ENCODE data around the gene SLC25A34.
A peak's percentile ranks its signal among the peaks of the same experiment; 100 is the strongest.
"Not testable (repeated sequence)": the region's sequence is repeated elsewhere in the genome, so short reads cannot be mapped to it uniquely, and the experiment has no call there.

SLC25A34 gene

GRCh38 chr1:15736038-15736891, at the start of gene SLC25A34:
TSS of gene SLC25A34 (plus strand) at chr1:15736258. CDS start at chr1:15736486, 228 bp downstream.
- DNase-seq = no peak

DNA sequence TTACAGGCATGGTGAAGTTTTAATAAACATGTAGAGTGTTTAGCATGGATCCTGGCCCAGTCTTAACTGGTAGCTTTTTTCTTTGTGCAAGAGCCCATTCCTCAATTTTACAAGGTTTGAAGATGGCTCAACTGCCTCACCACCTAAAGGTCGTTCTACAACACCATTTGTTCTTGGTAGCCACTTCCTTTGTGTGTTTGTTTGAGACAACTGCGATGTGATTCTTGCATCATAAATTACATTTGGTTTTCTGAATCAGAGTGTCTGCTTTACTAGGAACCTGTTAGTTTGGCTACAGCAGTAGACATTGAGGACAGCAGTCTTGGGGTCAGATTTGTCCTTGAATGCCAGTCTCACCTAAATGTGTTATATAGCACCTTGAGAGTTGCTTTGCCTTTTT, 48.6 kb upstream of the SLC25A34 start:
- no peak for DNase-seq

- no peak for DNase-seq
Observed at GRCh38 chr1:15690317-15690716, 45.7 kb upstream of the SLC25A34 start.

DNA sequence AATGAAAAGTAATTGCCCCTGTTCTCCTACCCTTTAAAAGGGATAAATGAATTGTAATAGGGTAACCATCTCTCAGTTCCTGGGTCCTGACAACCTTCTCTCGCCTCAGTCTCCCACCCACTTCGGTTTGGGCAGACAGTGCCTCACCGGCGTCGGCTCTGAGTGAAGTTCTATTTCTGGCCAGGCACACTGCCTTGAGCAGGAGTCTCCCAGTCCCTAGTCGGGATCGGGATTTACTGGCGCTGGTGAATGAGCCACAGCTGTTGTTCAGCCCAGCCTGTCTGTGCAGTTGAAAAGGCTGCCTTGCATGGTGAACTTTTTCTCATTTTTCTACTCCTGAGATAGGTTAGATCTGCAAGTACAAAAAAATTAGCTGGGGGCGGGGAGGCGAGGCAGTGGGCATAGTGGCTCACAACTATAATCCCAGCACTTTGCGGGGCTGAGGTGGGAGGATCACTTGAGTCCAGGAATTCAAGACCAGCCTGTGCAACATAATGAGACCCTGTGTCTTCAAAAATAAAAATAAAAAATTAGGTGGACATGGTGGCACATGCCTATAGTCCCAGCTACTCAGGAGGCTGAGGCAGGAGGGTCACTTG, 44.5 kb upstream of the SLC25A34 start:
- no peak for DNase-seq

- no peak for DNase-seq
Observed at GRCh38 chr1:15692121-15692682, 43.9 kb upstream of the SLC25A34 start.

DNA sequence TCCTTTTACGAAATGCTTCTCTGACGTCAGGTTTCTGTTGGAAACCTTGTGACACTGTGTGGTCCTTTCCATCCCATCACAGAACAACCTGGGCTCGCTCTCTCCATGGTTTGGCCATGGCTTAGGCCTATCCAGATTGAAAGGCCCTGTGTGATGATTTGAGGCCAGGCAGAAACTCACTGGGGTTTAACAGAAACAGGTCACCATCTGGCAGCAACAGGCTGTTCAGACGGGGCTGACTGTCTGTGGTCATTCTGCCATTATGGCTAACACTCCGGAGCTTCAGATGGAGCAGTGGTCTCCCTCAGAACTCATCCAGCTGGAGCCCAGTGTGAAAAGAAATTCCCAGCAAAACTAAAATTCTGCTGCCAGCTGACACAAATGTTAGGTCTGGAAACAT, 42.7 kb upstream of the SLC25A34 start:
- no peak for DNase-seq

DNA sequence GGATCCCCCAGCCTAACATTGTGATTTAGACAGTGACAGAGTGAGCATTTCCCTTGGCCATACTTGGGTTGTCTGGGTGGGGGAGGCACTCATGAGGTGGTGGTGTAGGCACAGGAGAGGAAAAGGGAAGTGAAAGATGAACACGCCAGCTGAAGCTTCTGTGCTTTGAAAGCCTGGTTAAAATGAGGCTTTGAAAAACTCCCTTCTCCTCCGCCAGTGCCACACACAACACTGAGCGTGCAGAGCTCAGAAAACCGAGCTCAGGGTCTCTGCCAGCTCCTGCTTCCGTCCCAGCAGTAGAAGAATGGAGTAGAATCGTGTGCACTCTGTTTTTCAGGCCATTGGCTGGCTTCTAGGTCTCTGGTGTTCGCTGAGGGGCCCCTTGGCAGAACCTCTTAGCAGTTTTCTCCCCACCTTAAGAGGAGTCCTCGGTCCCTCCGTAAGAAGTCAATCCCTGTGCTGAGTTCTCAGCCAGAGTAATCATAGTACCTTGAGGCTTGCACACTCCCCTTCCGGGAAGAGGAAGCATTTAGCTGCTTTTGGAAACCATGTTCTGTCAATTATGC, 39.0 kb upstream of the SLC25A34 start:
- peak; percentile 48 for DNase-seq

- DNase-seq = no peak
Observed at GRCh38 chr1:15698201-15698600, 37.9 kb upstream of the SLC25A34 start.

GRCh38 chr1:15699321-15699720, 36.7 kb upstream of the SLC25A34 start:
- DNase-seq = not testable (repeated sequence)

- DNase-seq = no peak
Observed at GRCh38 chr1:15700508-15700907, 35.5 kb upstream of the SLC25A34 start.

DNA sequence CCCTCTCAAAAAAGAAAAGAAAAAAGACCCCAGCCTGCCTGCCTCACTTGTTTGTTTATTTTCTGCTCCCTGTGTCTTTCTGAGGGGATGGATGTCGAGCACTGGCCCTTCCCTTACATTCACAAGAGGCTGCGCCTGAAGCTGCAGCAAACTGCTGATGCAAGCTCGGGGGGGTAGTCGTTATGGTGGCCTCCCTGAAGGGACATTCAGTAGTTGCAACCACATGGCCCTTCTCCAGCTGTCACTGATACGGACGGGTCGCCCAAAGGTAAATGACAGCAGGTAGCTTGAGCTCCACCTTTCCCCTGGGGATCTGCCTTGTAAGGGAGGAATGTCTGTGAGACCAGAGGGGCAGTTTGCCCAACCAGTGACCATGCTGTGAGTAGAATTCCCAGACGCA, 34.3 kb upstream of the SLC25A34 start:
- no peak for DNase-seq

DNA sequence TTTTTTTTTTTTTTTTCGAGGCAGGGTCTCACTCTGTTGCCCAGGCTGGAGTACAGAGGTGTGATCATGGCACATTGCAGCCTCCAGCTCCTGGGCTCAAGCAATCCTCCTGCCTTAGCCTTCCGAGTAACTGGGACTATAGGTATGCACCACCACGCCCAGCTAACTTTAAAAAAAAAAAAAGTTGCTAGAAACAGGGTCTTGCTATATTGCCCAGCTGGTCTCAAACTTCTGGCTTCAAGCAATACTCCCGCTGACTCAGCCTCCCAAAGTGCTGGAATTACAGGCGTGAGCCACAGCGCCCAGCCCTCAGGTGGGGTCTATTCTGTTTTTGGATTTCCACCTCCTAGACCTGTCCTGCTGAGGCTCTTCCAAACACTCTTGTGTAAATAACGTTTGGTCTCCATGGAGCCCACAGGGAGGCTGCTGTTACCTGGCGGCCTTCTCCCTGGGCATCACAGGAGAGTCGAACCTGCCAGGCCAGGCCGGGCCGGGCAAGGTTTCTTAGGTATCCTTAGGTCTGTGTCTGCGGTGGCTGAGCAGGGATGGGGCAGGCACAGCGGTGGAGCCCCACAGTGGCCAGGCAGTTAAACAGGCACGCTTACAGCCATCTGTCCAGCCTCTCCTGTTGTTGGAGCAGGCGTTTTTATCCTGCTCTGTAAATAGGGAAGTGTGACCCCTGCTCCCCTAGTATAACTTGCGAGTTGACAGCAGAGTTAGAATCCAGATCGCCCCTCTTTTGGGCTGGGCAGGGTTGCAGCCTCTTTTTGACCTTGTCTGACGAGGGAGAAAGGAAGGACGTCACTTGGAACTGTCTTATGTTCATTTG, 33.1 kb upstream of the SLC25A34 start:
- DNase-seq = no peak

GRCh38 chr1:15703562-15703961, 32.5 kb upstream of the SLC25A34 start:
- DNase-seq = no peak

- no peak for DNase-seq
Observed at GRCh38 chr1:15704526-15705183, 31.4 kb upstream of the SLC25A34 start.

GRCh38 chr1:15705184-15705566, 30.9 kb upstream of the SLC25A34 start:
- DNase-seq = no peak

GRCh38 chr1:15706751-15707150, 29.3 kb upstream of the SLC25A34 start:
- no peak for DNase-seq

- DNase-seq = no peak
Observed at GRCh38 chr1:15707239-15707925, 28.7 kb upstream of the SLC25A34 start.

DNA sequence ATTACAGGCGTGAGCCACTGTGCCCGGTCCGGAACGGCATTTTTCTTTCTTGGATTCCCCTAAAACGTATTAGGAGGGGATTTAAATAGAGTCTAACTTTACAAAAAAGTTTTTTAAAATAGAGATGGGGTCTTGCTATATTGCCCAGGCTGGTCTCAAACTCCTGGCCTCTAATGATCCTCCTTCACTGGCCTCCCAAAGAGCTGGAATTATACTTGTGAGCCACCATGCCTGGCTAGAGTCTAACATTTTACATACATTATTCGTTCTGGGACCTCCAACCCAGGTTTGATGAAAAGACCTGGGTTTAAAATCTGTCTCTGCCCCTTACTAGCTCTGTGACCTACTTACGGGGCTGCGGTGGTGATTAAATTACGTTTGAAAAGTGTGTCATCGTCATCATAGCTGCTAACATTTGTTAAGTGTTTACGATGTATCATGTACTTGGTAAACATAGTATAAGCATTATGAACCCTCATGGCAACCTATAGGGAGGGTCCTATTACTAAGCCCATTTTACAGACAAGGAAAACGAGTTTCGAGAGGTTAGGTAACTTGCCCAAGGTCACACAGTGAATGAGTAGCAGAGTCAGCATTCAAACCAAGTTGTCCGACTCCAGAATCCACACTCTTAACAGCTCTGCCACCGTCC, 27.4 kb upstream of the SLC25A34 start:
- no peak for DNase-seq

DNA sequence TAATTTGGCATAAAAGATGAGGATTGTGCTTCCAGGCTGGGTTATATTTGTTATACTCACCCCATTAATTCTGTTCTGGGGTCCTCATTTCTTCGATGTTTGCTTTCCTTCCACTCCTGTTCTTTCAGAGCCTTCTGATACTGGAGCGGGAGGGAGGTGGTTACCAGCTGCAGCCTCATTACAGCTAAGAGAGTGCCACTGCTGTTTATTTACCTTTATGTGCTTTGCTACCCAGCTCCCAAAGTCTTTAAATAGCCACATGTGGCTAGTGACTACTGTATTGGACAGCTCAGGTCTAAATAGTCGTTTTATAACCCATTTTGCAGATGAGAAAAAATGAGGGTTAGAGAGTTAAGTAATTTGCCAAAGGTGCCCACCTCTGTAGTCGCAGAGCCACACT, 26.8 kb upstream of the SLC25A34 start:
- no peak for DNase-seq

GRCh38 chr1:15712168-15712567, 23.9 kb upstream of the SLC25A34 start:
- DNase-seq = no peak
